Central memory CD4-positive, alpha-beta T cell (primary cell): ENCODE measurements around the gene SEC61B.

Source experiments
- DNase-seq: peaks from one replicate; pipeline ENCODE4 v3.0.0; 2022
- total RNA-seq, 3 experiments: gene quantifications; one replicate each; lab custom pipeline; 2026; lab: John Stamatoyannopoulos, UW

The SEC61B gene
- total RNA-seq: 24.7 to 130 (median 35.8) reads per million in 3 experiments

GRCh38 chr9:99221621-99222415 lies at the start of gene SEC61B, which contains the start of gene ALG2:
TSS of gene SEC61B (plus strand) at chr9:99222282. CDS start at chr9:99222364, 82 bp downstream.
TSS of gene ALG2 (minus strand) at chr9:99221942. CDS start at chr9:99221894, 48 bp downstream.
- peak; percentile 92 for DNase-seq

- DNase-seq: no peak
Measured at GRCh38 chr9:99173570-99174504, 48.2 kb upstream of the SEC61B start.

- DNase-seq: no peak
Measured at GRCh38 chr9:99176527-99177013, 45.5 kb upstream of the SEC61B start.

DNA sequence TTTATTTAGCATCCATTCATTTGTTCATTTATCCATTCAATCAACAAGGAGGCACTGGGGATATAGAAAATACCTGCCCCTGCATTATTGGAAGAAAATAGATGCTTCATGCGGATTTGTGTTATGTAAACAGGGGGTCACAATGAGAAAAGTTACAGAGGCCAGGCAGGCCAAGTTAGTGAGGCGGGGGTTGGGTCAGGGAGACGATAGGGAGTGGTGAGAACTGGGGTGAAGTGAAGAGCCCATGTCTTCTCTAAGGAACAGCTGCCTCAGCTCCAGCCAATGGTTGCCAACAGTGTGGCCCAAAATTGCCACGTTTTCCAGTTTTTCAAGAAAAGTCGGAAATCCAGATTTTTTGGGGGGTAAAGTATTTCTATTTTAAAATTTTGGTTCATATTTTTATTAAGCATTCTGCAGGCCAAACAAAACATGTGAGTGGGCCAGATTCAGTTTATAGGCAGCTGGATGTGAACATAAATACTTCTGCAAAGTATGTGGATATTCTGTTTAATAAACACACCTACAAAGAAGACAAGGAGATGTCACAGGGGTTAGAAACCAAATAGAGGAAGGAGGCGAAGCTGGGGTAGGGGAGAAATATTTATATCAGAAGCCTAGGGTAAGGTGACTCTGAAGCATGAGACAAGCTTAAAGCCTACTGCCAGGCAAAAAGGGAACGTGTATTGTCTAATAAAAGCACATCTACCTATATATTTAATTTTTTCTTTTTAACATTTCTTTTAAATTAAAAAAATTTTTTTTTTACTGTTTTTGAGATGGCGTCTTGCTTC lies 44.3 kb upstream of the SEC61B start:
- DNase-seq: no peak

DNA sequence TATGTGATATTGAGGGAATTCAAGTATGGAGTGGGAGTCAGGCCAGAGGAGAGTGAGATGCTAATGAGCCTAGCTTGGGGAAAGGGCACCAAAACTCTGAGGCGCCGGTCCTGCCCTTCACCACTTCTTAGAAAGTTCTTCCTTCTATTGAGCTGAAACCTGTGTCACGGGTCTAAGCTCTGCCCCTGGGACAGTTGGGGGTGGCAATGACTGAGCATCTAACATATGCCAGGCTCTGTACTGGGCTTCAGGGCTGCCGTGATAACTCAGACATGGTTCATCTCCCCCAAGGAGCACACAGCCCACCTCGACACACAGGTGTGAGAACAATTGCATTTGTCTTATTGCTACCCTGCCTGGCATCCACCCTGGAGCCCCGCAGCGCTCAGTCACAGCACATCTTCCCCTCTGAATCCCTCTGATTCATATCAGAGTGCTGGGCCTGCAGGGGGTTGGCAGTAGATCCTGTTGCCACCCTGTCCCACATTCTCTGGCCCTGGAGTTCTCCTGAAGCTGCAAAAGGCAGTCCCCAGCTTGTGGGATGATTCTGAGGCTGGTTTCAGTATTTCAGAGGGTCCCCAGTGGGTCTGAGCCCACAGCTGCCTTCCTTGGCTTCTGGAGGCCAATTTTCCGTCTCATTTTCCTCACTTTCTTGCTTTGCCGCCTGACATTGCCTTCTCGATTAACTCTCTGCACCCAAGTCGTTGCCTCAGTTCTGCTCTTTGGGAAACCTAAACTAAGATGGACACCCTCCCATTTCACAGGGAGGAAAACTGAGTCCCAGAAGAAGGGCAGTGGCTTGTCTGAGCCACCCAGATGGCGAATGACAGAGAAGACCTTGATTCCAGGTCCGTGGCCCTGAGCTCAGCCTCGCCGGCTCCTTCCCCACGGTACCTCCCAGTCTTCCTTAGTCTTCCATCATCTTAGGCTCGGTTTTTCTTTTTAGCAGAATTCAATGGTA lies 42.9 kb upstream of the SEC61B start:
- DNase-seq: no peak

DNA sequence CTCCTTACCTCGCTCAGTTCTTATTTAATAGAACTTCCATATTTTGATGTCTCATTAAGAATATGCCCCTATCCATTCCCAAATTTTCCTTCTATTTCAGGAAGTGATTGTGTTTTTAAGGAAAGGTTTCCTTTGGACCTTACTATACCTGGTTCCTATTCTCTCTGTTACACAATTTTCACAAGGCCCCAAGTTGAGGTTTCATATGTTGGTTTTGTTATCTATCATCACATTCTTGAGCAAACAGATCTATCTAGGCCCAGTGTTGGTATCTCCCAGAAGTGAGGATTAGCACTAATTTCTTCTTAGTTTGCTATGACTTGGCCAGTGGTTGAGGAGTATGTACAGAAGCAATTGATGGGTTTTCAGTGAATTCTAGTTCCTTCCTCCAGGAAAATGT lies 41.9 kb upstream of the SEC61B start:
- no peak for DNase-seq

GRCh38 chr9:99180662-99181061 lies 41.4 kb upstream of the SEC61B start:
- no peak for DNase-seq

- no peak for DNase-seq
Measured at GRCh38 chr9:99181206-99181605, 40.9 kb upstream of the SEC61B start.

DNA sequence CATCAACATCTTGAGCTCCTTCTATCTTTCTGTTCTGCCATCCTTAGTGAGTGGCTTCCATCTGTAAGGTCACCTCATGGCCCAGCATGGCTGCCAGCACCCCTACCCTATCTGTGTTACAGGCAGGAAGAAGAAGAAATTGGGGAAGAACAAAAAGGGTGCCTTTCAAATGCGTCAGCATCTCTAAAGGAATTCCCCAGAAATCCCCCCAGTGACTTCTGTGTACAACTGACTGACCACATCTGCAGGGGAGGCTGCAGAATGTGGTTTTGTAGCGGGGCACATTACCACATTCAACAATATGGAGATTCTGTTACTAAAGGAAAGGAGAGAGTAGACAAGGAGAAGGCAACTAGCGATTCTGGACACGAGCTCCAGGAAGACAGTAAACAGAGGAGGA lies 40.5 kb upstream of the SEC61B start:
- DNase-seq: no peak

- DNase-seq: no peak
Measured at GRCh38 chr9:99182356-99182755, 39.7 kb upstream of the SEC61B start.

DNA sequence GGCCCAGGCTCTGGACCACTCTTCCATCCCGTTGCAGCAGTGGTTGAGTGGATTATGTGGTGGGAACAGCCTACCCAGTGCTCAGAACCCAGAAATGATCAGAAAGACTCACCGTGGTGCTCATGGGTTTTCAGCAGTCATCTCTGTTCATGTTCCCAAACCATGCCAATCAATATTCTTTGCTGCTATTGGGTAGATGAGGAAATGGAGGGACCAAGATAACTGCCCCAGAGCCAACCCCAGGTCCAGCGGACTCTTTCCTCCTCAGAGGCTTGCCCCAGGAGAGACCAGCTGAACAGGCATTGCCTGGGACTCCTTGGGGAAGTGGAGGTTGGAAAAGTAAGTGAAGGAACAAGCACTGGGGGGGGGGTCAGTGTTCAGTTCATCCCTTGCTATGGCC lies 38.5 kb upstream of the SEC61B start:
- DNase-seq: no peak

GRCh38 chr9:99184110-99184474 lies 38.0 kb upstream of the SEC61B start:
- no peak for DNase-seq

- peak; percentile 63 for DNase-seq
Measured at GRCh38 chr9:99184475-99185347, 37.4 kb upstream of the SEC61B start.

GRCh38 chr9:99185348-99185632 lies 36.8 kb upstream of the SEC61B start:
- no peak for DNase-seq

GRCh38 chr9:99185934-99186333 lies 36.1 kb upstream of the SEC61B start:
- no peak for DNase-seq

DNA sequence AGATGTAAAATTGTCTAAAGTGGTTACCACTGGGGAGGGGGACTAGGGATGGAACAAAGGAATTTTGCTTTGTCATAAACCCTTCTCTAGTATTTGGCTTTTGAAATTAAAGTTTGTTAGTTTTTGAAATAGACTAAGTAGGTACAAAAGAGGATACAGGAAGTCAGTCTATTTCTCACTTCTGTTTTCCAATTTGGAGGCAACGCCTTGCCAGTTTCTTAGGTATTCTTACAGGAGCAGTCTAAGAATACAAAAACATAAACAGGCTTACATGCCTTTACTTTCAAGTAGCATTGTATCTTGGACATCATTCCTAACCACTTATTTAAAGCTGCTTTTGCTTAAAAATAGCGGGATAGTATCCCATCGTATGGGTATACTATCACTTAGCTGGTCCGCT lies 34.8 kb upstream of the SEC61B start:
- no peak for DNase-seq

- no peak for DNase-seq
Measured at GRCh38 chr9:99189186-99189585, 32.9 kb upstream of the SEC61B start.

GRCh38 chr9:99189887-99190596 lies 32.0 kb upstream of the SEC61B start:
- DNase-seq: no peak

- no peak for DNase-seq
Measured at GRCh38 chr9:99190597-99191283, 31.3 kb upstream of the SEC61B start.
